ENCODE measurements around the gene GPBP1L1.
"Not testable (repeated sequence)": the region's sequence is repeated elsewhere in the genome, so short reads cannot be mapped to it uniquely, and the experiment has no call there.

The GPBP1L1 gene

GRCh38 chr1:45608175-45609156 lies 77.9 kb downstream of the GPBP1L1 start:
- no peak for DNase-seq
- no peaks in the 10 kb centered on the region for H3K9me3 Mint-ChIP-seq
- peaks cover 96% of the 10 kb centered on the region for H3K36me3 Mint-ChIP-seq (ENCODE audit: low read depth)
- H3K27ac Mint-ChIP-seq: peak overlapping the region; percentile 82
- no peak overlapping the region for H3K4me3 Mint-ChIP-seq
- peaks cover 25% of the 10 kb centered on the region for H3K4me1 Mint-ChIP-seq (ENCODE audit: low read depth)
- H3K27me3 Mint-ChIP-seq: no peaks in the 10 kb centered on the region

GRCh38 chr1:45607404-45608074 lies 78.8 kb downstream of the GPBP1L1 start:
- Mint-ChIP-seq H3K27me3 (no peaks in the 10 kb centered on the region), H3K4me1 (ENCODE audit: low read depth) (peaks cover 25% of the 10 kb centered on the region), H3K9me3 (no peaks in the 10 kb centered on the region), H3K4me3 (no peak overlapping the region), H3K36me3 (ENCODE audit: low read depth) (peaks cover 96% of the 10 kb centered on the region), H3K27ac (peak overlapping the region; percentile 82)
- no peak for DNase-seq

GRCh38 chr1:45604239-45604638 lies 82.1 kb downstream of the GPBP1L1 start:
- peaks cover 49% of the 10 kb centered on the region for H3K4me1 Mint-ChIP-seq (ENCODE audit: low read depth)
- DNase-seq: no peak
- H3K27me3 Mint-ChIP-seq: no peaks in the 10 kb centered on the region
- no peak overlapping the region for H3K4me3 Mint-ChIP-seq
- no peaks in the 10 kb centered on the region for H3K9me3 Mint-ChIP-seq
- H3K36me3 Mint-ChIP-seq (ENCODE audit: low read depth): peaks cover 98% of the 10 kb centered on the region
- no peak overlapping the region for H3K27ac Mint-ChIP-seq

DNA sequence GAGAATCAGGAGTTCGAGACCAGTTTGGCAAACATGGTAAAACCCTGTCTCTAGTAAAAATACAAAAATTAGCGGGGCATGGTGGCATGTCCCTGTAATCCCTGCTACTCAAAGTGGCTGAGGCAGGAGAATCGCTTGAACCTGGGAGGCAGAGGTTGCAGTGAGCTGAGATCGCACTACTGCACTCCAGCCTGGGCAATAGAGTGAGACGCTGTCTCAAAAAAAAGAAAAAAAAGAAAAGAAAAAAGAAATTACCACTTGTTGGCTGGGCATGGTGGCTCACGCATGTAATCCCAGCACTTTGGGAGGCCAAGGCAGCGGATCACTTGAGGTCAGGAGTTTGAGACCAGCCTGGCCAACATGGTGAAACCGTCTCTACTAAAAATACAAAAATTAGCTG lies 89.6 kb downstream of the GPBP1L1 start:
- H3K27me3 Mint-ChIP-seq, DNase-seq, H3K4me3 Mint-ChIP-seq, H3K9me3 Mint-ChIP-seq, H3K27ac Mint-ChIP-seq: not testable (repeated sequence)
- Mint-ChIP-seq H3K36me3 (ENCODE audit: low read depth) (peaks cover 95% of the 10 kb centered on the region), H3K4me1 (ENCODE audit: low read depth) (peaks cover 56% of the 10 kb centered on the region)

DNA sequence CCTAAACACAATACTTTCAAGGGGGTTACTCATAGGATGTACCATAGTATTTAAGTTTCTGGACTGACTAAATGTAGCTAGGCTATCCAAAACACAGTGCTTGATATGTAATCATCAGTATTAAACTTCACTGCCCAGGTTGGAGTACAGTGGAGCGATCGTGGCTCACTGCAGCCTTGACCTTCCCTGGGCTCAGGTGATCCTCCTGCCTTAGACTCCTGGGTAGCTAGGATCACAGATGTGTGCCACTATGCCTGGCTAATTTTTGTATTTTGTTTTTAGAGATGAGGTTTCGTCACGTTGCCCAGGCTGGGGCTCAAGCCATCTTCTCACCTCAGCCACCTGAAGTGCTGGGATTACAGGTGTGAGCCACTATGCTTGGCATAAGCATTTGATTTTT lies 91.9 kb downstream of the GPBP1L1 start:
- no peak for DNase-seq
- H3K27me3 Mint-ChIP-seq: no peaks in the 10 kb centered on the region
- H3K4me1 Mint-ChIP-seq (ENCODE audit: low read depth): peaks cover 48% of the 10 kb centered on the region
- H3K27ac Mint-ChIP-seq: peak overlapping the region; percentile 76
- no peak overlapping the region for H3K4me3 Mint-ChIP-seq
- peaks cover 93% of the 10 kb centered on the region for H3K36me3 Mint-ChIP-seq (ENCODE audit: low read depth)
- H3K9me3 Mint-ChIP-seq: no peaks in the 10 kb centered on the region

GRCh38 chr1:45589861-45590260 lies 96.5 kb downstream of the GPBP1L1 start:
- Mint-ChIP-seq H3K27ac (no peak overlapping the region), H3K4me1 (ENCODE audit: low read depth) (peaks cover 54% of the 10 kb centered on the region), H3K4me3 (no peak overlapping the region), H3K36me3 (ENCODE audit: low read depth) (peaks cover 84% of the 10 kb centered on the region), H3K27me3 (no peaks in the 10 kb centered on the region), H3K9me3 (no peaks in the 10 kb centered on the region)
- no peak for DNase-seq

DNA sequence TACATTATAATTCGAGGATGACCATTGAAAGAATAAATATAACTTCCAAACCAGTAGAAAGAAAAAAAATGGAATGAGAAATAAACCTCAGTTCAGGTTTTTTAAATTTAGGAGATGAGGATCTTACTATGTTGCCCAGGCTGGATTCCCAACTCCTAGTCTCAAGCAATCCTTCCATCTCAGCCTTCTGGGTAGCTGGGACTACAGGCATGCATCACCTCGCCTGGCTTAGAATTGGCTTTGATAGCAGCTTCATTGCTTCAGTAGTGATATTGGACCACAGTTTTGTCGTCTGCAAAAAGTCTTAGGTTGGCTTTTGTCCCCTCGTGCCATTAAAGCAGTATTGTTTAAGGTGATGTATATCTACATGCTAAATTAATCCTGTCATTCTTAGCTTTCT lies 99.6 kb downstream of the GPBP1L1 start:
- peaks cover 52% of the 10 kb centered on the region for H3K4me1 Mint-ChIP-seq (ENCODE audit: low read depth)
- H3K36me3 Mint-ChIP-seq (ENCODE audit: low read depth): peaks cover 65% of the 10 kb centered on the region
- H3K4me3 Mint-ChIP-seq: peak overlapping the region; percentile 99
- no peaks in the 10 kb centered on the region for H3K9me3 Mint-ChIP-seq
- no peaks in the 10 kb centered on the region for H3K27me3 Mint-ChIP-seq
- H3K27ac Mint-ChIP-seq: peak overlapping the region; percentile 99
- DNase-seq: no peak

GRCh38 chr1:45585496-45586075 lies 100.7 kb downstream of the GPBP1L1 start:
- Mint-ChIP-seq H3K27ac (peak overlapping the region; percentile 99), H3K27me3 (no peaks in the 10 kb centered on the region), H3K36me3 (ENCODE audit: low read depth) (peaks cover 56% of the 10 kb centered on the region), H3K4me3 (peak overlapping the region; percentile 99), H3K4me1 (ENCODE audit: low read depth) (peaks cover 47% of the 10 kb centered on the region), H3K9me3 (no peaks in the 10 kb centered on the region)
- DNase-seq: peak; percentile 31

DNA sequence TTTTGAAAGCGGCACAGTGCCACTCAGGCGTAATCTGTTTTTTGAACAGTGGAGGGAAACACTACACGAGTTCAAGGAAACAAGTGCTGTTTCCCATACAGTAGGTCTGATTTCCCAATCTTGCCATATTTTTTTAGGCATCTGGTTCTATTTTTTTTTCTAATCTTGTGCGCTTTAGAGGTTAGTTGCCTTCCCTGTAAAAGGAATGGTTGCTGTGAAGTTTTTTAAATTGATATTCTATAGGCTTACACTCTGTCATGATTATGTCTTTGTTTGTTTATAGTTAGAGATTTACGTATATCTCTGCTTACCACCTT lies 101.3 kb downstream of the GPBP1L1 start:
- H3K27ac Mint-ChIP-seq: peak overlapping the region; percentile 99
- no peaks in the 10 kb centered on the region for H3K27me3 Mint-ChIP-seq
- H3K36me3 Mint-ChIP-seq (ENCODE audit: low read depth): peaks cover 52% of the 10 kb centered on the region
- no peak for DNase-seq
- peak overlapping the region; percentile 99 for H3K4me3 Mint-ChIP-seq
- peaks cover 46% of the 10 kb centered on the region for H3K4me1 Mint-ChIP-seq (ENCODE audit: low read depth)
- H3K9me3 Mint-ChIP-seq: no peaks in the 10 kb centered on the region

DNA sequence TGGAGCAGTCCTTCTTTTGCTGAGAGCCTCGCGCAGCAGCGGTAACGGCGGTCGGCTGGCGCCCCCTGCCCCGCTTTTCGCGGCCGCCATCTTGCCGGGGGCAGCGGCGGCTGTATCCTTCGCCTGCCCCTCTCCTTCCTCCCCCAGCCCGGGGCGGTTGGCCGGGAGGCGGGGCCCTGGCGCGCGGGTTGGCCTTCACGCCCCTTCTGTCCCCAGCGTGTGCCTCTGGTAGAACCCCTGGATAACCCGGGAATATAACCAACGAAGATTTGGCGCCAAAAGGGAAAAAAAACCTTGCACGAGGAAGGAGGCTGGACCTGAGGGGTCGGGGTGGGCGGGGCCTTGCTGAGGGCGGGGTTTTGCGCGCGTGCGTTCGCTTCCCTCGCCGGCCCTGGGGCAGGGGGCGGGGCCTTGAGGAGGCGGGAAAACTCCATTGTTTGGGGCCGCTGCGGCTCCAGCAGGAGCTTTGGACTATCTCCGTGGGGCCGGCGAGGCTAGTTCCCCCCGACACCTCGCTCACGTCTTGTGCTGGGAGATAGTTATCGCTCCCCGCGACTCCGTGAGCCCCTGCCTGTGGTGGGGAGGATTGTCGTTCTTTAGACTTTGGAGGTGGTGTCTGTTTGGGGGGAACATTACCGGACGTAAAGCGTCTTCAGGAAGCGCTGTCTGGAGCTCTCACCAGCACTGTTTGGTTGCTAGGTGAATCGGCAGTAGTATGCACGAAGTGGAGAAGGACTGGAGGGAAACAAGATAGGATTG lies 101.8 kb downstream of the GPBP1L1 start:
- Mint-ChIP-seq H3K27ac (peak overlapping the region; percentile 99), H3K36me3 (ENCODE audit: low read depth) (peaks cover 47% of the 10 kb centered on the region), H3K4me1 (ENCODE audit: low read depth) (peaks cover 41% of the 10 kb centered on the region), H3K9me3 (no peaks in the 10 kb centered on the region), H3K27me3 (no peaks in the 10 kb centered on the region), H3K4me3 (peak overlapping the region; percentile 99)
- peak; percentile 90 for DNase-seq

DNA sequence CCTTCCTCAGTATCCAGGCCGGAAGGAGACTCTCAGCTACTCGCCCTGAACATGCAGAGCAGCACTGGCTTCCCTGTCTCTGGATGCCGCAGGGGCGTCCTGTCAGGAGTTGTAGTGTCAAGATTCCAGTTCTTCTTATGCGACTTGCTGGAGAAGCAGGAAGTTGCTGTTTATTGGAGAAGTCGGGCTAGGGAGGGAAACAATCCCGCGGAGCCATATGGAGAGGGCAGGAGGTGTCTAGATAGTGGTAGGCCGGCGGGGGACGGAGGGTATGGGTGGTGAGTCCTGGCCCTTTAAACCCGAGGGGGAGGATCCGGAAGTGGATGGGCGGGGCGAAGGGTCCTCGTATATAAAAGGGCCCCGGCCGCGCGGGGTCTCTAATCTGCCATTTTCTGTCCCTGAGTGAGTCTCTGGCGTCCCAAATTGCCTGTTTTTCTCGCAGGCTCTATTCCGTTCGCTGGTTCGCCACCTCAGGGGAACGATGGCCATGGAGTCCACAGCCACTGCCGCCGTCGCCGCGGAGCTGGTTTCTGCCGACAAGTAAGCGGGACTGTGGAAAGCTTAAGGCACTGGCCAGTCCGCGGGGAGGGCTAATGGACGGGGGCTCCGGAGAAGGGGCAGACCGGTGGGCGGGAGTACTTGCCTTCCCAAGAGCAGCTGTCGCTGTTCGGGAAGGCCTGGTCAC lies 102.5 kb downstream of the GPBP1L1 start, which contains the start of gene NASP:
Gene NASP, plus strand, starts transcription at position 376 of the 685 bp plus-strand sequence. Its CDS starts 106 bp downstream, at position 482.
- Mint-ChIP-seq H3K4me1 (ENCODE audit: low read depth) (peaks cover 34% of the 10 kb centered on the region), H3K4me3 (peak within 1 kb of the TSS; percentile 99), H3K9me3 (no peaks in the 10 kb centered on the region), H3K36me3 (ENCODE audit: low read depth) (peaks cover 40% of the 10 kb centered on the region), H3K27ac (peak within 1 kb of the TSS; percentile 99), H3K27me3 (no peaks in the 10 kb centered on the region)
- DNase-seq: peak; percentile 99

- Mint-ChIP-seq H3K27ac (peak overlapping the region; percentile 99), H3K4me3 (peak overlapping the region; percentile 99), H3K4me1 (ENCODE audit: low read depth) (peaks cover 28% of the 10 kb centered on the region), H3K27me3 (no peaks in the 10 kb centered on the region), H3K9me3 (no peaks in the 10 kb centered on the region), H3K36me3 (ENCODE audit: low read depth) (peaks cover 34% of the 10 kb centered on the region)
- peak; percentile 92 for DNase-seq
Observed at GRCh38 chr1:45583264-45583665, 103.1 kb downstream of the GPBP1L1 start.
